Uterus (tissue), 2 donors: ENCODE measurements around the gene LMBR1.

Source experiments
- POLR2A ChIP-seq, 2 donors: fragments of 450-650 bp; IDR thresholded peaks; one replicate each; pipeline ENCODE4 v1.6.1; 2016; ENCODE audit warnings: antibody characterized with exemption in 2 of 2, mild to moderate bottlenecking in 1 of 2, moderate library complexity in 1 of 2
- TF ChIP-seq, protein P1 (sequence below), 4 experiments: fragments of 200-600 bp in 2 of 4; fragments of 450-650 bp in 2 of 4; sonication (generic) in 2 of 4; IDR thresholded peaks; one replicate each; pipeline ENCODE4 v1.5.1; 2016 to 2019; ENCODE audit warnings: antibody characterized with exemption in 4 of 4, mild to moderate bottlenecking in 2 of 4, moderate library complexity in 1 of 4

DNA sequence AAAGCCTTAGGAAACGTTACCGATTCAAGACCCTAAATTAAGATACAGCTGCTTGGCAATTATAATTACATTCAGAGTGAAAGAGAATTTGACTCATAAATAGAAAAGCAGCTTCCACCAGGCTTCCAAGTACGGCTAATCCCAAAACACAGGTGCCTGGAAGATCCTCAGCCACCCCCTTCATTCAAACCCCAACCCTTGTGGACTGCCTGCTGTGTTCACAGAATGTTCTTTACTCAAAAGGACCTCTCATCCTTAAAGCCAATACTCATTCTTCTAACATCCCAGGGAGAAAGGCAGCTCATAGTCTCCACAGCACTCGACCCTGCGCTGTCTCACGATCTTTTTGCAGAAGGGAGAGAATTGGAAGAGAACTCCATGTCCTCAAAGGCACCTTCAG, 219.5 kb downstream of the LMBR1 start:
- TF ChIP-seq, protein P1, sequence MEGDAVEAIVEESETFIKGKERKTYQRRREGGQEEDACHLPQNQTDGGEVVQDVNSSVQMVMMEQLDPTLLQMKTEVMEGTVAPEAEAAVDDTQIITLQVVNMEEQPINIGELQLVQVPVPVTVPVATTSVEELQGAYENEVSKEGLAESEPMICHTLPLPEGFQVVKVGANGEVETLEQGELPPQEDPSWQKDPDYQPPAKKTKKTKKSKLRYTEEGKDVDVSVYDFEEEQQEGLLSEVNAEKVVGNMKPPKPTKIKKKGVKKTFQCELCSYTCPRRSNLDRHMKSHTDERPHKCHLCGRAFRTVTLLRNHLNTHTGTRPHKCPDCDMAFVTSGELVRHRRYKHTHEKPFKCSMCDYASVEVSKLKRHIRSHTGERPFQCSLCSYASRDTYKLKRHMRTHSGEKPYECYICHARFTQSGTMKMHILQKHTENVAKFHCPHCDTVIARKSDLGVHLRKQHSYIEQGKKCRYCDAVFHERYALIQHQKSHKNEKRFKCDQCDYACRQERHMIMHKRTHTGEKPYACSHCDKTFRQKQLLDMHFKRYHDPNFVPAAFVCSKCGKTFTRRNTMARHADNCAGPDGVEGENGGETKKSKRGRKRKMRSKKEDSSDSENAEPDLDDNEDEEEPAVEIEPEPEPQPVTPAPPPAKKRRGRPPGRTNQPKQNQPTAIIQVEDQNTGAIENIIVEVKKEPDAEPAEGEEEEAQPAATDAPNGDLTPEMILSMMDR (IDR thresholded peaks at IDR 0.05) = no peak
- no peak for TF ChIP-seq POLR2A (IDR thresholded peaks at IDR 0.05)
